GM18951 (cell line): ENCODE data around the gene COL1A1.
A peak's percentile ranks its signal among the peaks of the same experiment; 100 is the strongest.

Source experiments
- POLR2A ChIP-seq: IDR thresholded peaks from 4 replicates; pipeline ENCODE4 v1.6.1; 2011; ENCODE audit warnings: mild to moderate bottlenecking; ENCODE audit not compliant: insufficient read length, insufficient read depth; ENCODE audit errors: extremely low read depth
- in situ Hi-C: fragments of 300-500 bp; cut with MboI; formaldehyde crosslinking; loops from one replicate; pipeline ENCODE4 v1.12.0; 2022; ENCODE audit warnings: low sequenced_read_pairs, mixed read lengths, inconsistent platforms; ENCODE audit not compliant: unreplicated experiment

Gene COL1A1

DNA sequence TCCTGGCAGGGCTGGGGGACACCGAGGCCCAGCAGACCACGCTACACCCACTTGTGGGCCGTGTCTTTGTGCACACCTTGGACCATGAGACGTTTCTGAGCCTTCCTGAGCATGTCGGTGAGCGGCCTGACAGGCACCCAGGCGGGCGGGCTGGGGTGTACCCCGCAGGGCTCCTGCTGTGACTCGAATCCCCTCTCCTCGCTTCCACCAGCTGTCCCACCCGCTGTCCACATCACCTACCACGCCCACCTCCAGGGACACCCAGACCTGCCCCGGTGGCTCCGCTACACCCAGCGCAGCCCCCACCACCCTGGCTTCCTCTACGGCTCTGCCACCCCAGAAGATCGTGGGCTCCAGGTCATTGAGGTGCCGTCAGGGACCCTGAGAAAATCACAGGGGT is 34.1 kb downstream of the COL1A1 start:
- in situ Hi-C loops = no loop called here
- TF ChIP-seq POLR2A = no peak

DNA sequence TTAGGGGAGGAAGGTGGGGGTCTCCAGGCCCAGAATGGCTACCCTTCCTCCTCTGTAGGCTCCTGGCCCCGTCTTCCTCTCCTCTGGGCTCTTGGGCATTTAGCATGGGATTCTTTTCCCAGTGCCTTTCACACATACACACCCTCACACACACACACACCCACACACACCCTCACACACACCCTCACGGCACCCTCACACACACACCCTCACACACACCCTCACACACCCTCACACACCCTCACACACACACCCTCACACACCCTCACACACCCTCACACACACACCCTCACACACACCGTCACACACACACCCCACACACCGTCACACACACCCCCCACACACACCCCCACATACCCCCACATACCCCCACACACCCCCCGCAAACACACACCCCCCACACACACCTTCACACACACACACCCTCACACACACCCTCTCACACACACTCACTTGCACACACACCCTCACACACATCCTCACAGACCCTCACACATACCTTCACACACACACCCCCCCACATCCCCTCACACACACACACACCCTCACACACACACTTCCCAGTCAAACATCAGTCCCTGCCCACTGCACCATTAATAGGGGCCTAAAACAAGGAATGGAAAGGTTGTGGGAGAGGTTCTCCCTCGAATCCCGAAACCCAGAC is 34.8 kb downstream of the COL1A1 start:
- in situ Hi-C loops = no loop called here
- TF ChIP-seq POLR2A = no peak

DNA sequence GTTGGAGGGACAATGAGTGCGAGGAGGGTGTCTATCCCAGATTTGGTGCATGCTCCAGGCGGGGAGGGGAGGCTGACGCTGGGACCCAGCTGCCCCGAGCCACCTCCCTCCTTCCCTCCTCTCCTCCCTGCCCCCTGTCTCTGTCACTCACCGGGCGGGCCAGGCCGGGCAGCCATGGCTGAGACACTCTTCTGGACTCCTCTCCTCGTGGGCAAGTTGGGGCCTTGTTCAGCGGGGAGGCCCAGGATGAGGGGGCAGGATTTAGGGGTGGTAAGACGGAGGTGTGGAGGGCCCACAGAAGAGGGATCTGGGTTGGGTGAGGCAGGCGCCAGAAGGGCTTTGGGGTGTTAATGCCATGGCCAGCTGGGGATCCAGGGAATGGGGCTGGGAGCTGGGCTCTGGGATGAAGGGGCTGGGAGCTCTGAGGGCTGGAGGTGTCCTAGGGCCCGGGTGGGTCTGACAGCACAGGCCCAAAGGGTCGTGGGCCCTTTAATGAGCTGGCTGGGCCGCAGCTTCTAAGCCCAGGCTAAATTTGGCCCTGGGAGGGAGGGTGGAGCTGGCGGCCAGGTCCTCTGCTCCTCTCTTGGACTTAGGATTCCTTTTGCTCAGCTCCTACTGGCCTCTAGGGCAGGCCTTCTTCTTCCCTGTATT is 35.4 kb downstream of the COL1A1 start, which contains the start of gene SGCA:
SGCA (plus strand) TSS at position 139 of the 651 bp plus-strand sequence; CDS start at position 175, 36 bp downstream.
- no peak for TF ChIP-seq POLR2A
- in situ Hi-C loops = no loop called here

DNA sequence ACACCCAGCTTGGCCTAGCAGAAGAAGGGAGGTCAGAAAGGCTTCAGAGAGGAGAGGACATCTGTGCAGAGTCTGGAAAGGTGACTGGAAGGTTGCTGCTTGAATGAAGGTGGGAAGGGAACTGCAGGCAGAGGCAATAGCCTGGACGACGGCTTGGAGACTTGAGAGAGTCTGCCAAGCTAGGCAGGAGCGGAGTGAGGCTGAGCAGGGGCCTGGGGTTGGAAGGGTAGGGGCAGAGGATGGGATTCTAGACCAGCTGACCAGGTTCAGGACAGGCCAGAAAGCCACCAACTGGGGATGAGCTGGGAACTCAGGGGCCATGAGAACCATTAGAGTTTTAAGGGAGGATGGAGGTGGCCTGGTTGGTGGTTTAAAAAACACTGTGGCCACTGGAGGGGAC is 36.0 kb downstream of the COL1A1 start:
- in situ Hi-C loops = no loop called here
- TF ChIP-seq POLR2A = no peak

DNA sequence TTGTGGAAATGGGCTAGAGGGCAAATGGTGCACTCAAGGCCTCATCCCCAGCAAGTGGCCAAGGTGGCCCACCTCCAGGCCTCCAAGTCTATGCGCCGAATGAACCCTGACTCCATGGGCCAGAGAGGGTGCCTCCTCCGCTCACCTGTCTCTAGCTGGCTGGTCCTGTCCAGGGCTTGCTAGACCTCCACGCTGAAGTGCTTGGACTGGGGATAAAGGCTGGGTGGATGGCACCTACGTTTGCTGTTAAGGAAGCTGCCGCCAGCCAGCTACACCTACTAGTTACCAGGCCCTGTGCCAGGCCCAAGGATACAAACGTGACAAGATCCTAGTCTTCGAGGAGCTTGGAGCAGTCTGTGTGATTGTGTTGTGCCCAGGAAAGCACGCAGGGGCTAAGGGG is 36.4 kb downstream of the COL1A1 start:
- TF ChIP-seq POLR2A = no peak
- in situ Hi-C loops = no loop called here

DNA sequence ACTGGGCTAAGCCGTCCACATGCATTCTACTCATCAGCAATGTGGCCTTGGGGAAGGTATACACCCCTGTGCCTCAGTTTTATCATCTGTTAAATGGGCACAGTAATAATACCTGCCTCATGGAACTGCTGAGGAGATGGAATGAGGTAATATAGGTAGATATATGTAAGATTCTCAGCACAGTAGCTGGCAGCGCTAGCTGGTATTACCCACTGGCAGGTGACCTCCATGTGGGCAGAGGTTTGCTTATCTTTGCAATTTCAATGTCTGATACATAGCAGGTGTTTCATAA is 36.8 kb downstream of the COL1A1 start:
- TF ChIP-seq POLR2A = no peak
- in situ Hi-C loops = no loop called here

DNA sequence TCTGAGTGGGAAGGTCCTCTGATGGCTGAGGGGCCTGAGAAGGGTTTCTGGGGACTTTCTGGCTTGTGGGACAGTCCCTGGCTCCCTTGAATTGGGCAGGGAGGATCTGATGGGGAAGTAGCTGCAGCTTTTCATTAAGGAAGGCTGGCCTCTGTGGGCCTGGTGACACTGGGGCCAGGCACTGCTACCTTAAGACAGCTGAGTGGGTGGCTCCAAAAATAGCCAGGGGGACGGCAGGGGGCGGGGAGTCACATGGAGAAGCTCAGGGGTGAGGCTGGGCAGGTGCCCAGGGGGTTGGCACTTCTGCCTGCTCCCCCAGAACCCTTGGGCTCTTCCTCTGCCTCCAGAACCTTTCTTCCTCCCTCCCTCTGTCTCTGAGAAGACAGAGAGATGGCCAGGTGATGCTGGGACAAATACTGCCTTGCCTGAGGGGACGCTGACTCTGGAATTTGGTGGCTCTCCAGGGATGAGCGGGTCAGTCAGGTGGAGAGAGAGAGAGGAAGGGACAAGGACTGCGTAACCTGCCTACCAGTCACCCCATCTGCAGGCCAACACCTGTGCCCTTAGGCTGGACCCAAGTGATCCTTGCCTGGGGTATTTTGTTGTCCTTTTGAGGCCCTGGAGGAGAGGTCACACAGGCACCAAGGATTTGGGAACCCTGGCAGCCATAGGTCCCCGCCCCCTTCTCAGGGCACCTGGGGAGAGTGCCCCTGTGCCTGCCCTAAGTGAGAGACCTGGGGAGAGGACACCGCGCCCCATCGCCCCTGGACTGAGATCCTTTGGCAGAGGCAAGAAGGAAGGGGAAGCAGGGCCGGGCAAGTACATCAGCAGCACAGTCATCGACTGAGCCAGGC is 37.4 kb downstream of the COL1A1 start:
- in situ Hi-C loops = no loop called here
- no peak for TF ChIP-seq POLR2A

DNA sequence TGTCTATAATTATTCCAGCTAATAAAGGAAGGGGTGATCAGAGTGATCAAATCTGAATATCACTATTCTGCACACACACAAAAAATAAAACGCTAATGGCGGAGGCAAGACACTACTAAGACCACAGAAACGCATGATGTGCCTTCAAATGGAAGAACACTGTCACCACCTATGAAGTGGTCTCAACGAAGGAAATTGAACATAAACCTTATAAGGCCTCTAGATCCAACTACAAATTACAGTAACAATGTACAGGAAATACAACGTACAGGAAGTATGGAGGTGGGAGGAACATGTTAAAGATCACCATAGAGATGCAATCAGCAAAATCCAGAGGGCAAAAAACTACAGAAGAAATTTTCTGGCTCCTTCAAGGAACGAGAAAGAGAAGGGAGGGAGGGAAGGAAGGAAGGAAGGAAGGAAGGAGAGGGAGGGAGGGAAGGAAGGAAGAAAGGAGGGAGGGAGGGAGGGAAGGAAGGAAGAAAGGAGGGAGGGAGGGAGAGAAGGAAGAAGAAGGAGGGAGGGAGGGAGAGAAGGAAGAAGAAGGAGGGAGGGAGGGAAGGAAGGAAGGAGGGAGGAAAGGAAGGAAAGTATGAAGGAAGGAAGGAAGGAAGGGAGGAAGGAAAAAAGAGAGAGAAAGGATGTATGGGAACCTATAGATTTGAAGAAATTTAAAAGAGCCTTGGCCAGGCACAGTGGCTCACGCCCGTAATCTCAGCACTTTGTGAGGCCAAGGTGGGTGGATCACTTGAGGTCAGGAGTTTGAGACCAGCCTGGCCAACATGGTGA is 38.8 kb downstream of the COL1A1 start:
- in situ Hi-C loops = no loop called here
- no peak for TF ChIP-seq POLR2A

DNA sequence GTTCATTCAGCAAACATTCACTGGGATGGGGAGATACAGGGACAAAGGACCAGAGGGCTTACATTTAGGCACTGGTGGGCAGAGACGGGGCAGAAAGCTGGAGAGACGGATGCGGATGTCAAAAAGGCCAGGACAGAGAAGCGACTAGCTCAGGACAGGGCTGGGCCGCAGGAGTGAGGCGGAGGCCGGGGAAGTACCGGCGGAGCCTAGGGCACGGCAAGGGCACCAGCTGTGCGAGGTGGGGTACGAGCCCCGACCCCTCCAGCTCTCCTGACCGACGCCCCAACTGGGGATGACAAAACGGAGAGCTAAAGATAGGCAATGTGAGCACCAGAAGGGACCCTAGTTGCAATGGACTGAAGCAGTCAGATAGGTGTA is 39.5 kb downstream of the COL1A1 start:
- TF ChIP-seq POLR2A = no peak
- in situ Hi-C loops = no loop called here

DNA sequence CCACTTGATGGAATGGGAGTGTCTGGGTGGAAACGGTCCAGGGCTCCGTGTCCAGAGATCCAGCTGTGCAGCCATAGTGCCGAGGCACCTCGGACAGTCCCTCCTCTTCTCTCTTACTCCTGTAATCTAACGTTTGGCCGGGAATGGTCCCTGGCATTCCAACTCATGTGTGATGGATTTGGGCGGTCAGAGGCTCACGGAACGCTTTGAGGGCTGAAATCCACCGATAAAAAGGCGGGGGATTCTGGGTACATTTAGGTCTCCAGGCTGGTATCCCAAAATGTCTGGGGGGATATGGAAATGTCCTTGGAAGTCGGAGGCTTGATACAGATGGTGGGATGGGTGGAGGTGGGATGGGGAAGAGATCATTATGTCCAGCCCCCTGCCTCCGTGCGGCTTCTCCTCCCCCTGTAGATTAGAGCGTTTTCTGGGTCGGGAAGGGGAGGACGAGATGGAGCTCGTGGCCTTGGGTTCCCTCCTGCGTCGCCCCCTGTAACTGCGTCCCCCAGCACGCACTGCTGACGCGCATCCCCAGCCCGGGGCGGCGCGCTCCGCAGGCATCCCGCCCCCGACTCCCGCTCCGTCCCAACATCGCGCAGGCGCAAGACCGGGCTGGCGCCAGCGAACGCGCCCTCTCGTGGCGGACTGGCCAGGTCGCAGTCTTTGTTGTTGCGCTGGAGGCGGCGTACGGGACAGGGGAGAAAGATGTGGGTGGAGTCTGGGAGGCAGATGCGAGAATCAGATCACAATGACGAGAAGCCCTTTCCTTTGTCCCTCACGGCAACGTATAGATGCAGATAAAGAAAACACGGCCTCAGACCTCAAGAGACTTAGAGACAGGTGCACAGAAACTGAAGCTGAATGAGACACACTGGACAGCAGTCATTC is 40.2 kb downstream of the COL1A1 start:
- TF ChIP-seq POLR2A = peak; percentile 60
- in situ Hi-C loops = no loop called here

DNA sequence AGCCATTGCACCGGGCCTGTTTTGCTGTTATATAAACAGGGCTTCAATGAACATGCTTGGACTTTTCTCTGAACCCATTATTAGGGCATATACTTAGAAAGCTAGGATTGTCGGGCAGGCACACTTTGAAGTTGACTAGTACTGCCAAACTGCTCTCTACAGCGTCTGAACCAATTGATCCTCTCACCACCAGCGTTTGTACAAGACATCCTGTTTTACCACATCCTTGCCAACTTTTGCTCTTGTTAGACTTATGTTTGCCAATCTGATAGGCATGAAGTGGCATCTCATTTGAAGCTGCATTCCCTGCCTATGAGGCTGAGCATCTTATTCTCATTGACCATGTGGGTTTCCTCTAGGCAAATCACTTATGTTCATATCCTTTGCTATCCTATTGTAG is 43.5 kb downstream of the COL1A1 start:
- TF ChIP-seq POLR2A = no peak
- in situ Hi-C loops = no loop called here

DNA sequence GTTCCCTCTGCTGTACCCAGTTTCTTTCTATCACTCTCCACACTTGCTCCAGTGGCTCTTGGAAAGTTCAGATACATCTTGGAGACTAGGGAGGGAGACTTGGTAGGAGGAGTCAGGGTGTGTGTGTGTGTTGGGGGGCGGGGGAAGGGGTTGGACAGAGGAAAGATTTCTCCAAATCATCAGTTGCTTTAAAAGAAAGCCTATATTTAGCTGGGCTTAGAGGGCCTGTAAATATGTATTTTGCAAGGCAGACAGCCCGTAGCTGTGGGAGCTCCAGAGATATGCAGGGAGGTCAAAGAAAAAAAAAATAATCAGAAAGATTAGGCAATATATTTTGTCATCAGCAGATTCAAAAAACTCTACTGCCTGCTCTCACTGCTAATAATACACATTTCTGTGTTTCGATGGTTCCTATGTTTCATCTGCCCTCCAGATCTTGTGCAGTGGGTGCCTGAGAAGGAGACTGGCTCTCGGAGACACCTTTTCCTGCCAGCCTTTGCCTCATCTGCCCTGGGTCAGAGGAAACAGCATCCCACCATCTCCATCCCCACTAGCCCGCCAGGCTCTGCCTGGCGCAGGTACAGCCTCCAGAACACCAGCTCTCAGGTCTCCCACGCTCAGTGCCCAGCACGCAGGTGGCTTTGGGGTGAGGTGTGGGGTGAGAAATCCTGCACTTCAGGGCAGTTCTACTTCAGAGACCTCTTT is 46.2 kb downstream of the COL1A1 start:
- no peak for TF ChIP-seq POLR2A
- in situ Hi-C loops = no loop called here
